BJ (cell line): ENCODE measurements around the gene RAP2A. TPM values are rescaled to one million over a fixed set of nuclear protein-coding genes. Genes with fewer than 3 reads are reported as not detected.

Experiments
- CTCF ChIA-PET: fragments of 350-600 bp; formaldehyde crosslinking; extraction: SDS; loops from one replicate; lab custom pipeline; 2021; ENCODE audit warnings: antibody characterized with exemption, inconsistent platforms; lab: Yijun Ruan, JAX
- POLR2A ChIA-PET: fragments of 300-600 bp; sonication (Branson Sonifier 250); formaldehyde crosslinking; extraction: SDS; loops from one replicate; lab custom pipeline; 2021; ENCODE audit warnings: antibody characterized with exemption; lab: Charles Lee
- DNase-seq: peaks from one replicate; pipeline ENCODE4 v3.0.0-alpha.2; 2011; ENCODE audit warnings: low read depth
- H3K27me3 ChIP-seq: 2 replicates; pipeline ENCODE4 v1.6.0; 2011; ENCODE audit warnings: low read length; ENCODE audit not compliant: control insufficient read depth, insufficient read depth
- H3K36me3 ChIP-seq: 2 replicates; pipeline ENCODE4 v1.5.1; 2011; ENCODE audit warnings: low read length; ENCODE audit not compliant: control insufficient read depth, insufficient read depth
- H3K4me3 ChIP-seq: 2 replicates; pipeline ENCODE4 v1.5.1; 2011; ENCODE audit warnings: low read depth, mild to moderate bottlenecking, control low read depth, low read length
- CTCF ChIP-seq: IDR thresholded peaks from 2 replicates; pipeline ENCODE4 v1.5.1; 2011; ENCODE audit warnings: low read depth, mild to moderate bottlenecking, control low read depth, inconsistent platforms, low read length, moderate library complexity; ENCODE audit not compliant: insufficient read depth
- polyA plus RNA-seq: library from polyadenylated mRNA; depleted of rRNA; stranded (reverse); fragments of >200 nt; gene quantifications from 2 replicates; pipeline ENCODE4 v1.2.3, GENCODE V29; 2011

The RAP2A gene
- polyA plus RNA-seq, 1 experiment: 8.3 TPM

GRCh38 chr13:97460004-97460775, 26.2 kb downstream of the RAP2A start:
- TF ChIP-seq CTCF: no peak
- DNase-seq: no peak
- H3K36me3 ChIP-seq: no peaks in the 10 kb centered on the region
- ChIA-PET CTCF (no interaction called here), POLR2A (no interaction called here)
- no peak overlapping the region for H3K4me3 ChIP-seq
- no peaks in the 10 kb centered on the region for H3K27me3 ChIP-seq

GRCh38 chr13:97460853-97461252, 26.9 kb downstream of the RAP2A start:
- POLR2A ChIA-PET: no interaction called here
- CTCF ChIA-PET: no interaction called here
- no peaks in the 10 kb centered on the region for H3K27me3 ChIP-seq
- no peak overlapping the region for H3K4me3 ChIP-seq
- no peak for TF ChIP-seq CTCF
- DNase-seq: no peak
- no peaks in the 10 kb centered on the region for H3K36me3 ChIP-seq

- no peak for TF ChIP-seq CTCF
- Histone ChIP-seq H3K36me3 (no peaks in the 10 kb centered on the region), H3K4me3 (no peak overlapping the region), H3K27me3 (no peaks in the 10 kb centered on the region)
- POLR2A ChIA-PET: no interaction called here
- DNase-seq: no peak
- CTCF ChIA-PET: no interaction called here
These were observed 30.6 kb downstream of the RAP2A start for GRCh38 chr13:97464561-97464960.

- POLR2A ChIA-PET: no interaction called here
- CTCF ChIA-PET: no interaction called here
- no peak overlapping the region for H3K4me3 ChIP-seq
These were observed 32.8 kb downstream of the RAP2A start for GRCh38 chr13:97466722-97467121.

GRCh38 chr13:97468331-97468730, 34.4 kb downstream of the RAP2A start:
- ChIA-PET CTCF (no interaction called here), POLR2A (no interaction called here)
- no peak overlapping the region for H3K4me3 ChIP-seq
- TF ChIP-seq CTCF: no peak
- H3K36me3 ChIP-seq: no peaks in the 10 kb centered on the region
- no peak for DNase-seq
- H3K27me3 ChIP-seq: no peaks in the 10 kb centered on the region

More at GRCh38 chr13:97466722-97467121, 32.8 kb downstream of the RAP2A start:
- Histone ChIP-seq H3K27me3 (no peaks in the 10 kb centered on the region), H3K36me3 (no peaks in the 10 kb centered on the region)
- DNase-seq: no peak
- TF ChIP-seq CTCF: no peak
